H1 (cell line): Measurements from ENCODE around the gene PLEKHA5. TPM values are rescaled to one million over a fixed set of nuclear protein-coding genes. Genes with fewer than 3 reads are reported as not detected.

Experiments used
- CTCF ChIA-PET: fragments of 300-600 bp; sonication (Branson Sonifier 250); formaldehyde crosslinking; loops from one replicate; lab custom pipeline; 2021; ENCODE audit not compliant: partially characterized antibody; lab: Charles Lee
- POLR2A ChIA-PET: fragments of 300-600 bp; sonication (Branson Sonifier 250); formaldehyde crosslinking; loops from one replicate; lab custom pipeline; 2021; ENCODE audit warnings: inconsistent platforms; ENCODE audit not compliant: partially characterized antibody; lab: Charles Lee
- DNase-seq, 2 experiments: peaks; one replicate each; pipeline versions ENCODE4 v3.0.0 to v3.0.0-alpha.2; 2010 to 2022; ENCODE audit warnings: low spot score in 2 of 2, low read depth in 1 of 2, mixed read lengths in 1 of 2
- FAIRE-seq: peaks from 2 replicates; lab custom pipeline; 2011; peaks lifted over from hg19 to GRCh38; lab: Jason Lieb, UNC
- H2AFZ ChIP-seq: 2 replicates; pipeline ENCODE4 v1.8.1; 2012; ENCODE audit warnings: low read length, inconsistent platforms
- H2AK5ac ChIP-seq: 2 replicates; pipeline ENCODE4 v1.6.1; 2013; ENCODE audit warnings: low read depth, low read length
- H2BK120ac ChIP-seq: replicated peaks from 2 replicates; pipeline ENCODE3; 2013; ENCODE audit warnings: low read depth, low read length, inconsistent platforms
- H2BK12ac ChIP-seq: 2 replicates; pipeline ENCODE4 v1.6.1; 2013; ENCODE audit warnings: low read depth, low read length
- H2BK15ac ChIP-seq: 2 replicates; pipeline ENCODE4 v1.6.1; 2013; ENCODE audit warnings: low read length
- H2BK20ac ChIP-seq: 2 replicates; pipeline ENCODE4 v1.6.1; 2013; ENCODE audit warnings: low read length
- H2BK5ac ChIP-seq: 2 replicates; pipeline ENCODE4 v1.6.1; 2013; ENCODE audit warnings: low read depth, low read length
- H3K14ac ChIP-seq: 2 replicates; pipeline ENCODE4 v1.6.1; 2013; ENCODE audit warnings: inconsistent platforms; ENCODE audit not compliant: insufficient read length
- H3K18ac ChIP-seq: 2 replicates; pipeline ENCODE4 v1.6.1; 2013; ENCODE audit warnings: low read length; ENCODE audit errors: extremely low read depth
- H3K23ac ChIP-seq: 2 replicates; pipeline ENCODE4 v1.6.1; 2013; ENCODE audit warnings: inconsistent platforms; ENCODE audit not compliant: insufficient read length
- H3K23me2 ChIP-seq: 2 replicates; pipeline ENCODE4 v1.6.1; 2013; ENCODE audit warnings: low read depth, low read length
- H3K27ac ChIP-seq: 2 replicates; pipeline ENCODE4 v1.6.1; 2011; ENCODE audit warnings: low read depth, low read length, inconsistent platforms
- H3K27me3 ChIP-seq, 4 experiments: replicated peaks in 1 of 4; 1 replicate in 1 of 4; 2 replicates in 3 of 4; pipeline versions ENCODE4 v1.6.1 to v1.8.1; 2011 to 2013; ENCODE audit warnings: low read length in 3 of 4, mild to moderate bottlenecking in 3 of 4, inconsistent platforms in 2 of 4, mixed read lengths in 2 of 4, moderate library complexity in 1 of 4; ENCODE audit not compliant: control insufficient read depth in 3 of 4, insufficient read depth in 3 of 4; ENCODE audit errors: extremely low read depth in 1 of 4
- H3K36me3 ChIP-seq, 4 experiments: 2 replicates each; pipeline versions ENCODE4 v1.6.1 to v1.8.1; 2011 to 2013; ENCODE audit warnings: mild to moderate bottlenecking in 4 of 4, low read length in 3 of 4, moderate library complexity in 2 of 4, control low read depth in 1 of 4, inconsistent platforms in 1 of 4; ENCODE audit not compliant: insufficient read depth in 4 of 4, control insufficient read depth in 2 of 4
- H3K4ac ChIP-seq: replicated peaks from 2 replicates; pipeline ENCODE3; 2013; ENCODE audit warnings: low read length, low read depth, mixed read lengths, inconsistent platforms; ENCODE audit not compliant: insufficient read length
- H3K4me1 ChIP-seq, 4 experiments: replicated peaks in 1 of 4; 1 replicate in 1 of 4; 2 replicates in 3 of 4; pipeline versions ENCODE4 v1.6.1 to v1.8.1; 2011 to 2013; ENCODE audit warnings: low read length in 3 of 4, inconsistent platforms in 2 of 4, mixed read lengths in 1 of 4; ENCODE audit not compliant: insufficient read depth in 4 of 4, control insufficient read depth in 3 of 4
- H3K4me2 ChIP-seq, 2 experiments: 2 replicates each; pipeline versions ENCODE4 v1.6.1 to v1.8.1; 2011 to 2013; ENCODE audit warnings: low read depth in 2 of 2, low read length in 2 of 2, control low read depth in 1 of 2, inconsistent platforms in 1 of 2, mild to moderate bottlenecking in 1 of 2; ENCODE audit not compliant: insufficient read depth in 1 of 2
- H3K4me3 ChIP-seq, 4 experiments: fragments of 200-600, 300-600 bp in 1 of 4; sonication (generic), shearing (Covaris generic), sonication (Bioruptor Twin) in 1 of 4; 2 replicates each; pipeline versions ENCODE4 v1.5.1 to v1.8.1; 2011 to 2016; ENCODE audit warnings: low read length in 4 of 4, low read depth in 3 of 4, control low read depth in 2 of 4, inconsistent platforms in 2 of 4, mild to moderate bottlenecking in 2 of 4, mixed read lengths in 1 of 4, moderate library complexity in 1 of 4; ENCODE audit not compliant: insufficient read depth in 2 of 4; ENCODE audit errors: extremely low read depth in 1 of 4
- H3K56ac ChIP-seq: replicated peaks from 2 replicates; pipeline ENCODE3; 2013; ENCODE audit warnings: low read depth, mild to moderate bottlenecking, mixed read lengths, low read length, inconsistent platforms; ENCODE audit not compliant: insufficient read length
- H3K79me1 ChIP-seq: 2 replicates; pipeline ENCODE4 v1.6.1; 2013; ENCODE audit warnings: low read depth, low read length, control low read depth
- H3K79me2 ChIP-seq, 2 experiments: 2 replicates each; pipeline versions ENCODE4 v1.6.1 to v1.8.1; 2012 to 2013; ENCODE audit warnings: low read length in 2 of 2, mild to moderate bottlenecking in 2 of 2, inconsistent platforms in 1 of 2; ENCODE audit not compliant: insufficient read depth in 2 of 2, control insufficient read depth in 1 of 2
- H3K9ac ChIP-seq, 4 experiments: replicated peaks in 1 of 4; 1 replicate in 1 of 4; 2 replicates in 3 of 4; pipeline versions ENCODE4 v1.6.1 to v1.8.1; 2011 to 2013; ENCODE audit warnings: low read depth in 3 of 4, low read length in 3 of 4, control low read depth in 2 of 4, mild to moderate bottlenecking in 2 of 4, moderate library complexity in 2 of 4, inconsistent platforms in 1 of 4; ENCODE audit errors: extremely low read depth in 1 of 4
- H3K9me3 ChIP-seq, 2 experiments: 2 replicates each; pipeline versions ENCODE4 v1.6.1 to v1.8.1; 2012 to 2013; ENCODE audit warnings: mild to moderate bottlenecking in 2 of 2, moderate library complexity in 2 of 2, control low read depth in 1 of 2, inconsistent platforms in 1 of 2, low read depth in 1 of 2, low read length in 1 of 2, mixed read lengths in 1 of 2; ENCODE audit not compliant: insufficient read depth in 2 of 2
- H4K20me1 ChIP-seq, 2 experiments: replicated peaks in 1 of 2; 2 replicates each; pipeline versions ENCODE3 to v1.8.1; 2011 to 2013; ENCODE audit warnings: inconsistent platforms in 2 of 2, low read length in 2 of 2, mild to moderate bottlenecking in 1 of 2; ENCODE audit not compliant: insufficient read depth in 2 of 2, control insufficient read depth in 1 of 2
- H4K5ac ChIP-seq: 2 replicates; pipeline ENCODE4 v1.6.1; 2013; ENCODE audit warnings: low read length, low read depth, mixed read lengths, inconsistent platforms; ENCODE audit not compliant: insufficient read length
- H4K8ac ChIP-seq: 2 replicates; pipeline ENCODE4 v1.8.0; 2013; ENCODE audit warnings: mild to moderate bottlenecking, moderate library complexity, low read length, inconsistent platforms; ENCODE audit not compliant: insufficient read depth; ENCODE audit errors: extremely low read depth
- H4K91ac ChIP-seq: replicated peaks from 2 replicates; pipeline ENCODE3; 2013; ENCODE audit warnings: low read length, mixed read lengths, inconsistent platforms; ENCODE audit not compliant: insufficient read length
- CBX5 ChIP-seq: fragments of 300-800, 300-1000 bp; sonication (generic); IDR thresholded peaks from 2 replicates; pipeline ENCODE4 v1.7.1; 2016; ENCODE audit warnings: antibody characterized with exemption, low read length, low read depth
- EP300 ChIP-seq, 2 experiments: IDR thresholded peaks; 1 replicate in 1 of 2; 2 replicates in 1 of 2; pipeline ENCODE4 v1.6.1; 2011 to 2012; ENCODE audit warnings: low read depth in 2 of 2, low read length in 2 of 2, mild to moderate bottlenecking in 2 of 2, borderline replicate concordance in 1 of 2, inconsistent platforms in 1 of 2, moderate library complexity in 1 of 2
- RAD21 ChIP-seq, 2 experiments: IDR thresholded peaks in 1 of 2; conservative IDR thresholded peaks in 1 of 2; 2 replicates each; pipeline ENCODE4 v1.6.1; 2011; ENCODE audit warnings: low read depth in 2 of 2, low read length in 2 of 2, improper control_type of control experiment in 1 of 2, inconsistent platforms in 1 of 2, mild to moderate bottlenecking in 1 of 2, moderate library complexity in 1 of 2
- TEAD4 ChIP-seq: IDR thresholded peaks from 2 replicates; pipeline ENCODE4 v1.6.1; 2012; ENCODE audit warnings: low read depth, low read length, inconsistent platforms, mixed read lengths
- WGBS, 2 experiments: shearing (Covaris generic) in 1 of 2; methylation state at CpG; one replicate each; pipeline versions ENCODE4 v1.1.6 to v1.1.7; 2013 to 2015; ENCODE audit warnings: low lambda C conversion rate in 2 of 2, mixed read lengths in 2 of 2, inconsistent platforms in 1 of 2, low coverage in 1 of 2, missing lambda C conversion rate in 1 of 2; ENCODE audit not compliant: insufficient replicate concordance in 2 of 2, insufficient coverage in 1 of 2, insufficient read length in 1 of 2; ENCODE audit errors: extremely low coverage in 1 of 2, missing lambda C conversion rate in 1 of 2; 5-methylcytosine and 5-hydroxymethylcytosine counted together
- polyA plus RNA-seq, 7 experiments: library from polyadenylated mRNA; depleted of rRNA in 3 of 7; stranded (reverse) in 5 of 7; unstranded in 2 of 7; fragments of >200 nt in 5 of 7; fragments of 200-250 nt in 2 of 7; gene quantifications; 1 replicate in 5 of 7; 2 replicates in 1 of 7; 4 replicates in 1 of 7; pipeline versions ENCODE4 v1.2.1 to v1.2.3, GENCODE V29; 2011 to 2013; ENCODE audit warnings: missing spikeins in 2 of 7, mixed read lengths in 2 of 7
- total RNA-seq: library from RNA; stranded (reverse); fragmentation: NEBNext Ultra II Directional; extraction: Animal tissue kit (Norgen Biotek cat#: 25700); gene quantifications from 2 replicates; pipeline ENCODE4 v1.2.1, GENCODE V29; 2021
- TF ChIP-seq, protein P1 (sequence below): IDR thresholded peaks from 2 replicates; pipeline ENCODE4 v1.6.1; 2012; ENCODE audit warnings: inconsistent platforms

PLEKHA5 gene
- total and polyA plus RNA-seq, 2 of the 8 experiments (the other 6 are each of a cell fraction or from before 2014, with no cell fraction given) = 17.2 to 66.1 TPM

DNA sequence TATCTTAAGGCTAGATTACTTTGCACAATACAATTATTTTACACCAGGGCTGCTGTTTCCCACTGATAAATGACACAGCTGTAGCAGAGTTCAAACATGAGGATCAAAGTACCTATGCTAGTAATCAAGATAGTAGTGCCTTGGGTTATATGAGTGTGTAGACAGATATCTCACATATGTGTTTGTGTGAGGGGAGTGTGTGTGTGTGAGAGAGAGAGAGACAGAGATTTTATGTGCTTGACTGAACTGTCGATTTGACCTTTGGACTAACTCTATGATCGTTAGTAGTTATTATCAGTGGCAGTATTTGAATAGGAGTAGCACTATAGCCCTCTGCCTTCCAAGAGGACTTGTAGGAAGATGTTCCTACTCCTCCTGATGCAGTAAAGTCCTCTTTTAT is 15.5 kb downstream of the PLEKHA5 start:
- no peak overlapping the region for H2BK120ac ChIP-seq
- no peak overlapping the region for H2AFZ ChIP-seq
- no peak overlapping the region for H3K4ac ChIP-seq
- H3K79me1 ChIP-seq = peaks cover 17% of the 10 kb centered on the region
- no peak overlapping the region for H3K23ac ChIP-seq
- no peak overlapping the region for H2BK5ac ChIP-seq
- H4K8ac ChIP-seq = no peak overlapping the region
- ChIA-PET POLR2A (no interaction called here), CTCF (no interaction called here)
- H2AK5ac ChIP-seq = no peak overlapping the region
- no peak overlapping the region for H2BK15ac ChIP-seq
- peaks cover 9 to 96% of the 10 kb centered on the region in 2 experiments for H3K79me2 ChIP-seq
- no peak overlapping the region for H2BK12ac ChIP-seq
- H3K9ac ChIP-seq = no peak overlapping the region
- peaks cover 2 to 65% (median 9%) of the 10 kb centered on the region in 4 experiments; a peak in 7 of 8 replicates for H3K36me3 ChIP-seq
- no peak overlapping the region for H4K5ac ChIP-seq
- H3K9me3 ChIP-seq = no peaks in the 10 kb centered on the region
- TF ChIP-seq CBX5 = no peak
- no peak for TF ChIP-seq EP300 (IDR thresholded peaks at IDR 0.05; ENCODE audit: borderline replicate concordance in 1 of 2, low read depth in 2 of 2, low read length in 2 of 2)
- TF ChIP-seq TEAD4 = no peak
- TF ChIP-seq, protein P1, sequence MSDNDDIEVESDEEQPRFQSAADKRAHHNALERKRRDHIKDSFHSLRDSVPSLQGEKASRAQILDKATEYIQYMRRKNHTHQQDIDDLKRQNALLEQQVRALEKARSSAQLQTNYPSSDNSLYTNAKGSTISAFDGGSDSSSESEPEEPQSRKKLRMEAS = no peak
- no peak for TF ChIP-seq RAD21 (IDR thresholded peaks at IDR 0.05 in 1 of 2, conservative IDR thresholded peaks at IDR 0.05 in 1 of 2; ENCODE audit: low read depth in 2 of 2, low read length in 2 of 2)
- H3K18ac ChIP-seq = no peak overlapping the region
- H3K4me1 ChIP-seq = no peaks in the 10 kb centered on the region
- no peak overlapping the region for H3K56ac ChIP-seq
- H4K20me1 ChIP-seq = peaks cover 4 to 6% of the 10 kb centered on the region in 2 experiments
- H3K27ac ChIP-seq = no peak overlapping the region
- no peaks in the 10 kb centered on the region for H3K23me2 ChIP-seq
- no peak overlapping the region for H4K91ac ChIP-seq
- H2BK20ac ChIP-seq = no peak overlapping the region
- no peak for FAIRE-seq
- H3K4me2 ChIP-seq = no peak overlapping the region
- H3K4me3 ChIP-seq = no peak overlapping the region
- no peaks in the 10 kb centered on the region for H3K27me3 ChIP-seq
- no peak overlapping the region for H3K14ac ChIP-seq
- no peak for DNase-seq
- 70% methylated on average over 2 of the region's 2 CpGs; no CpG with 5 or more reads in 1 of the 2 experiments for whole genome bisulfite sequencing, 2 experiments
